Adrenal gland (tissue), 12 donors: ENCODE measurements around the gene MEGF11. TPM values are rescaled to one million over a fixed set of nuclear protein-coding genes. Genes with fewer than 3 reads are reported as not detected.

Source experiments
- DNase-seq, 7 donors: peaks; one replicate each; pipeline ENCODE4 v3.0.0-alpha.2; 2019 to 2020
- H3K27ac ChIP-seq, 5 donors: fragments of 200-600 bp; sonication (generic) in 4 of 5; 1 replicate in 3 of 5; 2 replicates in 2 of 5; pipeline versions ENCODE4 v1.5.1 to v1.8.0; 2016 to 2020; ENCODE audit warnings: mild to moderate bottlenecking in 1 of 5
- H3K27me3 ChIP-seq: fragments of 200-600 bp; 2 replicates; pipeline ENCODE4 v1.8.0; 2021
- H3K36me3 ChIP-seq, 2 donors: fragments of 200-600 bp; replicated peaks in 1 of 2; 1 replicate in 1 of 2; 2 replicates in 1 of 2; pipeline versions ENCODE4 v1.5.1 to v1.8.0; 2018 to 2022
- H3K4me1 ChIP-seq, 2 donors: fragments of 200-600 bp; replicated peaks in 1 of 2; 1 replicate in 1 of 2; 2 replicates in 1 of 2; pipeline versions ENCODE4 v1.5.1 to v1.8.0; 2018 to 2021
- H3K4me3 ChIP-seq, 4 donors: fragments of 200-600 bp; sonication (generic) in 3 of 4; one replicate each; pipeline ENCODE4 v1.5.1; 2016 to 2018
- H3K9me3 ChIP-seq, 3 donors: fragments of 200-600 bp; sonication (generic) in 1 of 3; replicated peaks in 1 of 3; 1 replicate in 2 of 3; 2 replicates in 1 of 3; pipeline versions ENCODE4 v1.5.1 to v1.8.0; 2016 to 2021
- POLR2A ChIP-seq, 2 donors: fragments of 450-650 bp; IDR thresholded peaks; one replicate each; pipeline ENCODE4 v1.6.1; 2017; ENCODE audit warnings: antibody characterized with exemption in 2 of 2, mild to moderate bottlenecking in 2 of 2, moderate library complexity in 1 of 2
- WGBS, 4 donors: extraction: QIAGEN DNeasy Blood & Tissue Kit in 2 of 4; methylation state at CpG; one replicate each; pipeline versions ENCODE4 v1.1.5 to v1.1.7; 2013 to 2017; 5-methylcytosine and 5-hydroxymethylcytosine counted together
- intact Hi-C, 2 donors: fragments of 100-400 bp; cut with DNase I; formaldehyde crosslinking; loops; one replicate each; pipeline versions ENCODE4 v1.14.1 to v1.15.0; 2022 to 2023
- polyA plus RNA-seq, 3 donors: library from polyadenylated mRNA; stranded (reverse); fragments of 200-250 nt in 2 of 3; fragments of 350-450 nt in 1 of 3; fragmentation: Illumina TruSeq in 1 of 3; extraction: RNeasy Lipid Tissue Mini Kit (QIAGEN cat#74804) in 1 of 3; gene quantifications; one replicate each; pipeline ENCODE4 v1.2.3, GENCODE V29; 2013 to 2014
- total RNA-seq, 9 donors: library from RNA; depleted of rRNA in 4 of 9; stranded (reverse); fragments of >200 nt in 4 of 9; fragments of 120-200 nt in 1 of 9; fragmentation: NEBNext Ultra II Directional in 1 of 9; extraction: Animal tissue kit (Norgen Biotek cat#: 25700) in 1 of 9; gene quantifications; one replicate each; pipeline versions ENCODE4 v1.1.0 to v1.2.4, GENCODE V29; 2013 to 2023
- TF ChIP-seq, protein P1 (sequence below), 6 experiments: fragments of 450-650 bp in 4 of 6; fragments of 200-600 bp in 2 of 6; sonication (generic) in 1 of 6; IDR thresholded peaks; 1 replicate in 5 of 6; 2 replicates in 1 of 6; pipeline versions ENCODE4 v1.5.1 to v1.8.0; 2016 to 2021; ENCODE audit warnings: antibody characterized with exemption in 6 of 6, mild to moderate bottlenecking in 2 of 6, moderate library complexity in 1 of 6
- donor health status: healthy with polysubstance abuse.
- donor health status: Bipolar disorder and iron deficiency.
- donor health status: DM: yes; HTN: yes; CAD: no.
- donor health status: DM: no; HTN: no; CAD: no.
- donor health status: DM: no; HTN: no; CAD: no.
- donor health status: DM: yes; HTN: yes; CAD: no.

Gene MEGF11
- total and polyA plus RNA-seq, 12 donors, result 0.04 to 0.98 (median 0.14) TPM; not detected in 5

GRCh38 chr15:65867244-65867643 is 386.3 kb downstream of the MEGF11 start:
- Histone ChIP-seq H3K9me3 (no peaks in the 10 kb centered on the region), H3K4me3 (no peak overlapping the region), H3K36me3 (no peaks in the 10 kb centered on the region), H3K27me3 (no peaks in the 10 kb centered on the region), H3K27ac (no peak overlapping the region), H3K4me1 (peaks cover 10 to 14% of the 10 kb centered on the region in 2 donors)
- TF ChIP-seq, protein P1, sequence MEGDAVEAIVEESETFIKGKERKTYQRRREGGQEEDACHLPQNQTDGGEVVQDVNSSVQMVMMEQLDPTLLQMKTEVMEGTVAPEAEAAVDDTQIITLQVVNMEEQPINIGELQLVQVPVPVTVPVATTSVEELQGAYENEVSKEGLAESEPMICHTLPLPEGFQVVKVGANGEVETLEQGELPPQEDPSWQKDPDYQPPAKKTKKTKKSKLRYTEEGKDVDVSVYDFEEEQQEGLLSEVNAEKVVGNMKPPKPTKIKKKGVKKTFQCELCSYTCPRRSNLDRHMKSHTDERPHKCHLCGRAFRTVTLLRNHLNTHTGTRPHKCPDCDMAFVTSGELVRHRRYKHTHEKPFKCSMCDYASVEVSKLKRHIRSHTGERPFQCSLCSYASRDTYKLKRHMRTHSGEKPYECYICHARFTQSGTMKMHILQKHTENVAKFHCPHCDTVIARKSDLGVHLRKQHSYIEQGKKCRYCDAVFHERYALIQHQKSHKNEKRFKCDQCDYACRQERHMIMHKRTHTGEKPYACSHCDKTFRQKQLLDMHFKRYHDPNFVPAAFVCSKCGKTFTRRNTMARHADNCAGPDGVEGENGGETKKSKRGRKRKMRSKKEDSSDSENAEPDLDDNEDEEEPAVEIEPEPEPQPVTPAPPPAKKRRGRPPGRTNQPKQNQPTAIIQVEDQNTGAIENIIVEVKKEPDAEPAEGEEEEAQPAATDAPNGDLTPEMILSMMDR (IDR thresholded peaks at IDR 0.05), result no peak
- TF ChIP-seq POLR2A (IDR thresholded peaks at IDR 0.05), result no peak
- intact Hi-C loops, result no loop called here
- WGBS, 4 donors, result 83 to 88% (median 85%) methylated on average over 3 of the region's 3 CpGs
- no peak for DNase-seq

DNA sequence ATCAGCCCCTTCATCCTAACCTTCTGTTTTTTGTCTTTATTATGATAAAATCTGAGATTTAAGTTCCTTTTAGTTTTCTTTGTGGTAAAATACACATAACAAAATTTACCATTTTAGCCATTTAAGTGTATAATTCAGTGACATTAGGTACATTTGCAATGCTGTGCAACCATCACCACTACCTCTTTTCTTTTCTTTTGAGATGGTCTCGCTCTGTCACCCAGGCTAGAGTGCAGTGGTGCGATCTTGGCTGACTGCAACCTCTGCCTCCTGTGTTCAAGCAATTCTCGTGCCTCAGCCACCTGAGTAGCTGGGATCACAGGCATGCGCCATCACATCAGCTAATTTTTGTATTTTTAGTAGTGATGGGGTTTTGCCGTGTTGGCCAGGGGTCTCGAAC is 390.4 kb downstream of the MEGF11 start:
- no peak for TF ChIP-seq POLR2A (IDR thresholded peaks at IDR 0.05)
- TF ChIP-seq, protein P1 (IDR thresholded peaks at IDR 0.05), result no peak
- Histone ChIP-seq H3K36me3 (no peaks in the 10 kb centered on the region), H3K27me3 (no peaks in the 10 kb centered on the region), H3K4me1 (no peaks in the 10 kb centered on the region), H3K4me3 (no peak overlapping the region), H3K9me3 (no peaks in the 10 kb centered on the region), H3K27ac (no peak overlapping the region)
- WGBS, 4 donors, result 90 to 95% (median 92%) methylated on average over 6 of the region's 6 CpGs
- intact Hi-C loops, result no loop called here
- DNase-seq, result no peak

DNA sequence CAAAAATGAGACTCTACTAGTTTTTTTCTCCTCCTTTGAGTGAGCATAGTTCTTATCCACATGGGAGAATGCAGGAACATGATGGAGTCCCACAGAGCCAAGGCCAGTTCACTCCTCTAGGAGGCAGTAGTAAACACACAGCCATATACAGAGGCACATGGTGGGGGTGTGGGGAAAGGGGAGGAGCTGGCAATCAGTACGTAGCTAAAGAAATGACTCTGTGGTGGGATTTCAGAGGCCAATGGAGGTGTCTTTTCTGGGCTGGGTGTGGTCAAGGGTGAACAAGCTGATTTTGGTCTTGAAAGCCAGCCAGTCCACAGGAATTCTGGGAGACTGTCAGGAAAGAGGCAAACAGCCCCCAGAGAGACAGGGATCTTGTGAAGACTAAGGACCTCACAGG is 390.9 kb downstream of the MEGF11 start:
- H3K27me3 ChIP-seq, result no peaks in the 10 kb centered on the region
- no peaks in the 10 kb centered on the region for H3K4me1 ChIP-seq
- H3K36me3 ChIP-seq, result no peaks in the 10 kb centered on the region
- 0 to 27% (median 9%) methylated on average over 1 of the region's 1 CpG for WGBS, 4 donors
- H3K4me3 ChIP-seq, result no peak overlapping the region
- intact Hi-C loops, result no loop called here
- DNase-seq, result peak in 6 of 7 donors; percentile 52 to 77 (median 74)
- no peaks in the 10 kb centered on the region for H3K9me3 ChIP-seq
- no peak for TF ChIP-seq POLR2A (IDR thresholded peaks at IDR 0.05)
- TF ChIP-seq, protein P1 (IDR thresholded peaks at IDR 0.05), result peak; percentile 21 to 56 (median 44)
- H3K27ac ChIP-seq, result no peak overlapping the region

- intact Hi-C loops, result loop anchor here in 1 of 2 donors (5.0 kb wide), 1 partner anchor 221 kb away; no protein-coding TSS in a partner anchor
Observed at GRCh38 chr15:65857718-65858402, 395.7 kb downstream of the MEGF11 start.

More at GRCh38 chr15:65857718-65858402, 395.7 kb downstream of the MEGF11 start:
- no peak for TF ChIP-seq POLR2A (IDR thresholded peaks at IDR 0.05)
- TF ChIP-seq, protein P1 (IDR thresholded peaks at IDR 0.05), result no peak
- Histone ChIP-seq H3K27me3 (no peaks in the 10 kb centered on the region), H3K9me3 (no peaks in the 10 kb centered on the region), H3K4me3 (no peak overlapping the region), H3K4me1 (no peaks in the 10 kb centered on the region), H3K36me3 (no peaks in the 10 kb centered on the region), H3K27ac (no peak overlapping the region)
- DNase-seq, result no peak
- 76 to 83% (median 77%) methylated on average over 5 of the region's 5 CpGs for WGBS, 4 donors
